ENCODE data around the gene GORASP1. TPM values are rescaled to one million over a fixed set of nuclear protein-coding genes. Genes with fewer than 3 reads are reported as not detected.

GORASP1 gene
- total RNA-seq, 1 donor from 2014 or later, result 62.1 TPM

DNA sequence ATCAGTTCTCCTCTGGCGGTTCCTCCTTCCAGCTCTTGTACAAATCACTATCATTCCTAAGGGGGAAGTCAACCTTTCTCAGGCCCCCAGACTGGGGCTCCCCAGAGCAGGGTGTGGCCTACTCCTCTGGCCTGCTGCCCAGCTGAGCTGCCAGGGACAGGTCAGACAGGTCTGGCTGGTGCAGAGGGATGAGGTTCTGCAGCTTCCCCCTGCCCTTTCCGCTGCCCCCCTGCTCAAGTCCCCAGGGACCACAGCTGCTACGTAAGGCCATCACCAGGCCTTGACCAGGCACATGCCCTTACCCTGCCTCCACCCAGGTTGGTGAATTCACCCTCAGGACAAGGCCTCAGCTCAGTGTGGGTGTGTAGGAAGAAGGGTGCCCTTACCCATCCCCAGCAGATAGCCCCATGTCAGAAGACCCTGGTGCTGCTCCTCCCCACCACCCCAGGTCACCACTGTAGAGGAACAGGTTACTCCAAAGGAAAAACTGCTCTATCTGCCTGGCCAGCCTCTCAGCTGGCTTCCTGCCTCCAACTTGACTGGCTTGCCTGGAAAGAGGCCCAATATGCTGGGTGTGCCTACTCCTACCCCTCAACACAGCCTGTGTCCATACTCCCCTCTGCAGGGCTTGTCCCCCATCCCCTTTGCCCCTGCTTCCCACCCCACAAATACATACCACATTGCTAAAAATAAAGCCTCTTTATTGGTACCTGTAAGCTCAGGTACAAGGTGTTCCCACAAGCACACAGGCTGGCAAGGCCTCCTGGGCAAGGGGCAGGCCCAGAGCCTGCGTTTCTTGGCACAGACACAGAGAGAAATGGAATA is 34.0 kb upstream of the GORASP1 start:
- H3K4me1 Mint-ChIP-seq (ENCODE audit: unreplicated experiment), result peaks cover 37% of the 10 kb centered on the region
- no peaks in the 10 kb centered on the region for H3K27me3 Mint-ChIP-seq (ENCODE audit: unreplicated experiment)
- TF ChIP-seq, protein P1, sequence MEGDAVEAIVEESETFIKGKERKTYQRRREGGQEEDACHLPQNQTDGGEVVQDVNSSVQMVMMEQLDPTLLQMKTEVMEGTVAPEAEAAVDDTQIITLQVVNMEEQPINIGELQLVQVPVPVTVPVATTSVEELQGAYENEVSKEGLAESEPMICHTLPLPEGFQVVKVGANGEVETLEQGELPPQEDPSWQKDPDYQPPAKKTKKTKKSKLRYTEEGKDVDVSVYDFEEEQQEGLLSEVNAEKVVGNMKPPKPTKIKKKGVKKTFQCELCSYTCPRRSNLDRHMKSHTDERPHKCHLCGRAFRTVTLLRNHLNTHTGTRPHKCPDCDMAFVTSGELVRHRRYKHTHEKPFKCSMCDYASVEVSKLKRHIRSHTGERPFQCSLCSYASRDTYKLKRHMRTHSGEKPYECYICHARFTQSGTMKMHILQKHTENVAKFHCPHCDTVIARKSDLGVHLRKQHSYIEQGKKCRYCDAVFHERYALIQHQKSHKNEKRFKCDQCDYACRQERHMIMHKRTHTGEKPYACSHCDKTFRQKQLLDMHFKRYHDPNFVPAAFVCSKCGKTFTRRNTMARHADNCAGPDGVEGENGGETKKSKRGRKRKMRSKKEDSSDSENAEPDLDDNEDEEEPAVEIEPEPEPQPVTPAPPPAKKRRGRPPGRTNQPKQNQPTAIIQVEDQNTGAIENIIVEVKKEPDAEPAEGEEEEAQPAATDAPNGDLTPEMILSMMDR (IDR thresholded peaks at IDR 0.05), result no peak
- DNase-seq (ENCODE audit: extremely low spot score, unreplicated experiment), result no peak
- peak overlapping the region; percentile 39 for H3K27ac Mint-ChIP-seq (ENCODE audit: unreplicated experiment)
- peaks cover 29% of the 10 kb centered on the region for H3K36me3 Mint-ChIP-seq (ENCODE audit: unreplicated experiment)
- H3K9me3 Mint-ChIP-seq (ENCODE audit: unreplicated experiment), result no peaks in the 10 kb centered on the region
- no peak overlapping the region for H3K4me3 Mint-ChIP-seq (ENCODE audit: unreplicated experiment)

GRCh38 chr3:39140341-39140971 is 33.0 kb upstream of the GORASP1 start:
- H3K4me1 Mint-ChIP-seq (ENCODE audit: unreplicated experiment), result peaks cover 28% of the 10 kb centered on the region
- no peaks in the 10 kb centered on the region for H3K27me3 Mint-ChIP-seq (ENCODE audit: unreplicated experiment)
- H3K4me3 Mint-ChIP-seq (ENCODE audit: unreplicated experiment), result no peak overlapping the region
- peak overlapping the region; percentile 39 for H3K27ac Mint-ChIP-seq (ENCODE audit: unreplicated experiment)
- TF ChIP-seq, protein P1 (IDR thresholded peaks at IDR 0.05), result no peak
- no peaks in the 10 kb centered on the region for H3K9me3 Mint-ChIP-seq (ENCODE audit: unreplicated experiment)
- peaks cover 25% of the 10 kb centered on the region for H3K36me3 Mint-ChIP-seq (ENCODE audit: unreplicated experiment)
- DNase-seq (ENCODE audit: extremely low spot score, unreplicated experiment), result no peak

GRCh38 chr3:39139442-39139841 is 32.0 kb upstream of the GORASP1 start:
- no peaks in the 10 kb centered on the region for H3K27me3 Mint-ChIP-seq (ENCODE audit: unreplicated experiment)
- H3K36me3 Mint-ChIP-seq (ENCODE audit: unreplicated experiment), result peaks cover 16% of the 10 kb centered on the region
- no peaks in the 10 kb centered on the region for H3K9me3 Mint-ChIP-seq (ENCODE audit: unreplicated experiment)
- peaks cover 23% of the 10 kb centered on the region for H3K4me1 Mint-ChIP-seq (ENCODE audit: unreplicated experiment)
- no peak for DNase-seq (ENCODE audit: extremely low spot score, unreplicated experiment)
- H3K4me3 Mint-ChIP-seq (ENCODE audit: unreplicated experiment), result no peak overlapping the region
- TF ChIP-seq, protein P1 (IDR thresholded peaks at IDR 0.05), result no peak
- no peak overlapping the region for H3K27ac Mint-ChIP-seq (ENCODE audit: unreplicated experiment)

DNA sequence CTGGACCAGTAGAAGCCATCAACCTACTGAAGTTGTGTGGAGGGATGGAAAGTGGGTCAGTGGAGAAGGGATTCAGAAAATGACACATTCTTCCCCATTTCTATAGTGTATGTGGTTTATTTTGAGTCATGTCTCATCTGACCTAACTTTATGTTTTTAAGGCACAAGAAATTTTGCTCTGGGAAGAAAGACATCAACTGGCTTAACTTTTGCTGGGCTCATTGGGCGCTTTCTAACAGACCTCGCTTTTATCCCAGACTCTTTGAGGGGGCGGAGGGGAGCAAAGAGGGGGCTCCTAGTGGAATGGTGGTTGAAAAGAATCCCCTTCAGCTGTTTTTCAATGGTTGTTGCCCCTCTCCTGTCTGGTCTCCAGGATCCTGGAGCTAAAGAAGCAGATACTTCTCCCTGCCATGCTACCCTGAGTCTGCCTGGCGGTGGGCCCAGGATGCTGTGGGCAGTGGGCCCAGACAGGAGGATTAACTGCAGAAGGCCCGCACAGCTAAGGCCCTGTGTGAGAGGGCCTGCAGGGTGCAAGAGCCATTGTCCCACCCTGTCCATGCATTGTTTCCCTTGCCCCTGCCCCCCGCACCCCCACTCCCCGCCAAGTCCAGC is 31.5 kb upstream of the GORASP1 start:
- no peak for DNase-seq (ENCODE audit: extremely low spot score, unreplicated experiment)
- Mint-ChIP-seq H3K27me3 (ENCODE audit: unreplicated experiment) (no peaks in the 10 kb centered on the region), H3K9me3 (ENCODE audit: unreplicated experiment) (no peaks in the 10 kb centered on the region), H3K36me3 (ENCODE audit: unreplicated experiment) (peaks cover 11% of the 10 kb centered on the region), H3K4me3 (ENCODE audit: unreplicated experiment) (no peak overlapping the region), H3K27ac (ENCODE audit: unreplicated experiment) (no peak overlapping the region), H3K4me1 (ENCODE audit: unreplicated experiment) (peaks cover 20% of the 10 kb centered on the region)
- TF ChIP-seq, protein P1 (IDR thresholded peaks at IDR 0.05), result no peak

Data from osteocyte (in vitro differentiated cells).